RPMI7951 (cell line): ENCODE results near the gene OSBPL2. TPM values are rescaled to one million over a fixed set of nuclear protein-coding genes. Genes with fewer than 3 reads are reported as not detected.
A peak's percentile ranks its signal among the peaks of the same experiment; 100 is the strongest.

Experiments
- DNase-seq: peaks from one replicate; pipeline ENCODE4 v3.0.0-alpha.2; 2012; ENCODE audit warnings: low read depth
- total RNA-seq: library from RNA; depleted of rRNA; stranded (reverse); fragments of >200 nt; shearing (Covaris generic); gene quantifications from 2 replicates; pipeline ENCODE4 v1.2.3, GENCODE V29; 2014

OSBPL2 gene
- total RNA-seq, 1 experiment from 2014 or later: 18.6 TPM

- no peak for DNase-seq
Observed at GRCh38 chr20:62300319-62300718, 62.0 kb downstream of the OSBPL2 start.

- no peak for DNase-seq
Observed at GRCh38 chr20:62301111-62301668, 62.9 kb downstream of the OSBPL2 start.

GRCh38 chr20:62301773-62302340 is 63.5 kb downstream of the OSBPL2 start:
- peak; percentile 97 for DNase-seq

- peak; percentile 98 for DNase-seq
Observed at GRCh38 chr20:62302341-62303061, 64.2 kb downstream of the OSBPL2 start, which contains the start of gene ADRM1. ADRM1 (plus strand) TSS chr20:62302997; CDS start chr20:62303569, 572 bp downstream.

GRCh38 chr20:62303062-62303339 is 64.7 kb downstream of the OSBPL2 start:
- no peak for DNase-seq

GRCh38 chr20:62303340-62304226 is 65.3 kb downstream of the OSBPL2 start:
- DNase-seq: peak; percentile 44

GRCh38 chr20:62304331-62305148 is 66.2 kb downstream of the OSBPL2 start:
- no peak for DNase-seq

GRCh38 chr20:62305149-62305764 is 66.9 kb downstream of the OSBPL2 start:
- peak; percentile 46 for DNase-seq

GRCh38 chr20:62305765-62306413 is 67.6 kb downstream of the OSBPL2 start:
- DNase-seq: peak; percentile 53

- DNase-seq: no peak
Observed at GRCh38 chr20:62306414-62307187, 68.3 kb downstream of the OSBPL2 start.

GRCh38 chr20:62307226-62308101 is 69.1 kb downstream of the OSBPL2 start:
- DNase-seq: peak; percentile 37

- no peak for DNase-seq
Observed at GRCh38 chr20:62308102-62308822, 69.9 kb downstream of the OSBPL2 start.

- DNase-seq: no peak
Observed at GRCh38 chr20:62309198-62309944, 71.0 kb downstream of the OSBPL2 start.

- no peak for DNase-seq
Observed at GRCh38 chr20:62309947-62310756, 71.8 kb downstream of the OSBPL2 start.

GRCh38 chr20:62310757-62311121 is 72.4 kb downstream of the OSBPL2 start:
- DNase-seq: peak; percentile 26

GRCh38 chr20:62311150-62311549 is 72.8 kb downstream of the OSBPL2 start:
- no peak for DNase-seq
